Lower lobe of right lung (tissue), 2 donors: ENCODE results near the gene RNASE11. TPM values are rescaled to one million over a fixed set of nuclear protein-coding genes. Genes with fewer than 3 reads are reported as not detected.
"Not testable (repeated sequence)": the region's sequence is repeated elsewhere in the genome, so short reads cannot be mapped to it uniquely, and the experiment has no call there.

ENCODE experiments used
- ATAC-seq, 2 donors: fragments of 200-7000 bp; cut with Tn5 transposase; one replicate each; pipeline ENCODE4 v1.9.1; 2020 to 2022; ENCODE audit warnings: mild to moderate bottlenecking in 2 of 2, moderate library complexity in 2 of 2
- DNase-seq: peaks from one replicate; pipeline ENCODE4 v3.0.0-alpha.2; 2020
- H3K27ac ChIP-seq: fragments of 200-600 bp; one replicate; pipeline ENCODE4 v1.8.0; 2022
- H3K27me3 ChIP-seq: fragments of 200-600 bp; one replicate; pipeline ENCODE4 v1.8.0; 2022; ENCODE audit warnings: low read depth
- H3K36me3 ChIP-seq: fragments of 200-600 bp; one replicate; pipeline ENCODE4 v1.8.0; 2022; ENCODE audit warnings: mild to moderate bottlenecking
- H3K4me1 ChIP-seq: fragments of 200-600 bp; one replicate; pipeline ENCODE4 v1.8.0; 2022
- H3K4me3 ChIP-seq: fragments of 200-600 bp; one replicate; pipeline ENCODE4 v1.8.0; 2022; ENCODE audit warnings: mild to moderate bottlenecking
- H3K9me3 ChIP-seq: fragments of 200-600 bp; one replicate; pipeline ENCODE4 v1.8.0; 2022
- intact Hi-C: fragments of 100-400 bp; cut with DNase I; formaldehyde crosslinking; loops from one replicate; pipeline ENCODE4 v1.11.0; 2022
- total RNA-seq: library from RNA; stranded (reverse); fragmentation: NEBNext Ultra II Directional; extraction: Animal tissue kit (Norgen Biotek cat#: 25700); gene quantifications from one replicate; pipeline ENCODE4 v1.2.1, GENCODE V29; 2021
- TF ChIP-seq, protein P1 (sequence below): fragments of 200-600 bp; IDR thresholded peaks from one replicate; pipeline ENCODE4 v1.8.0; 2022; ENCODE audit warnings: antibody characterized with exemption, mild to moderate bottlenecking
- donor health status: DM: no; HTN: yes; CAD: no; lungs with severe emphysema.

RNASE11 gene
- total RNA-seq, 1 donor from 2014 or later, result not detected

DNA sequence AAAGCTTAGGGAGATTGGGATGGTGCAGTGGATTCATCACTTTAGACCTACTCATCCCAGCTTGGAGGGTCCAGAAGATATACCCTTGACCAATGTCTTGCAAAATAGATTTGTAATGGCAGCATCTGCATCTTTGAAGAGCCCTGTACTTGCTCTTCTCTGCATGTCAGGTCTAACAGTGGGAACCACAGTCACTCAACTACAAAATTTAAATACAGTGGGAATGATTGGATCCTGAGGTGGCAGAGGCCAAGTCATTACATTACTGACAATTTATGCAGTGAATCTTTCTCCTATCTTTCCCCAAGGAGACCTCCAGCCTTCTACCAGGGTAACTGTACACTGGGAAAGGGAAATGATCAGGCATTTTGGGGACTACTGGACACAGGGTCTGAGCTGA lies 18.7 kb downstream of the RNASE11 start:
- DNase-seq, result no peak
- Histone ChIP-seq H3K27ac (no peak overlapping the region), H3K27me3 (no peaks in the 10 kb centered on the region), H3K9me3 (peaks cover 18% of the 10 kb centered on the region), H3K4me3 (no peak overlapping the region), H3K4me1 (no peaks in the 10 kb centered on the region), H3K36me3 (no peaks in the 10 kb centered on the region)
- no peak for ATAC-seq
- intact Hi-C loops, result no loop called here
- TF ChIP-seq, protein P1, sequence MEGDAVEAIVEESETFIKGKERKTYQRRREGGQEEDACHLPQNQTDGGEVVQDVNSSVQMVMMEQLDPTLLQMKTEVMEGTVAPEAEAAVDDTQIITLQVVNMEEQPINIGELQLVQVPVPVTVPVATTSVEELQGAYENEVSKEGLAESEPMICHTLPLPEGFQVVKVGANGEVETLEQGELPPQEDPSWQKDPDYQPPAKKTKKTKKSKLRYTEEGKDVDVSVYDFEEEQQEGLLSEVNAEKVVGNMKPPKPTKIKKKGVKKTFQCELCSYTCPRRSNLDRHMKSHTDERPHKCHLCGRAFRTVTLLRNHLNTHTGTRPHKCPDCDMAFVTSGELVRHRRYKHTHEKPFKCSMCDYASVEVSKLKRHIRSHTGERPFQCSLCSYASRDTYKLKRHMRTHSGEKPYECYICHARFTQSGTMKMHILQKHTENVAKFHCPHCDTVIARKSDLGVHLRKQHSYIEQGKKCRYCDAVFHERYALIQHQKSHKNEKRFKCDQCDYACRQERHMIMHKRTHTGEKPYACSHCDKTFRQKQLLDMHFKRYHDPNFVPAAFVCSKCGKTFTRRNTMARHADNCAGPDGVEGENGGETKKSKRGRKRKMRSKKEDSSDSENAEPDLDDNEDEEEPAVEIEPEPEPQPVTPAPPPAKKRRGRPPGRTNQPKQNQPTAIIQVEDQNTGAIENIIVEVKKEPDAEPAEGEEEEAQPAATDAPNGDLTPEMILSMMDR, result no peak

DNA sequence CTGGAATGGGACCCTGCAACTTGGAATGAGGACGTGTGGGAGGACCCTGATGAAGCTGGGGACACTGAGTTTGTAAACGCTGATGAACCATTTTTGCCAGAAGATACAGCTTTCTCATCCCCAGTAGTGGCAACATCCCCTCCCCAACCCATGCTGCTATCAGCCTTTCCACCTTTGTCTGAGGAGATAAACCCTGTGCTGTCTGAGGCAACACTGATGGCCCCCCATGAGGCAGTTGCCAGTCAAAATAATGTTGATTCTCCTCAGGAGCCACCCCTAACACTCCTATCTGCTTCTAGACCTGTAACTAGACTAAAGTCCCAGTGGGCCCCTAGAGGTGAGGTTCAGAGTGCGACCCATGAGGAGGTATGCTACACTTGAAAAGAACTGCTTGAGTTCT lies 19.4 kb downstream of the RNASE11 start:
- H3K36me3 ChIP-seq, result no peaks in the 10 kb centered on the region
- no peak overlapping the region for H3K4me3 ChIP-seq
- H3K9me3 ChIP-seq, result peaks cover 18% of the 10 kb centered on the region
- no peak for ATAC-seq
- intact Hi-C loops, result no loop called here
- DNase-seq, result no peak
- no peaks in the 10 kb centered on the region for H3K4me1 ChIP-seq
- H3K27me3 ChIP-seq, result no peaks in the 10 kb centered on the region
- TF ChIP-seq, protein P1, result no peak
- no peak overlapping the region for H3K27ac ChIP-seq

DNA sequence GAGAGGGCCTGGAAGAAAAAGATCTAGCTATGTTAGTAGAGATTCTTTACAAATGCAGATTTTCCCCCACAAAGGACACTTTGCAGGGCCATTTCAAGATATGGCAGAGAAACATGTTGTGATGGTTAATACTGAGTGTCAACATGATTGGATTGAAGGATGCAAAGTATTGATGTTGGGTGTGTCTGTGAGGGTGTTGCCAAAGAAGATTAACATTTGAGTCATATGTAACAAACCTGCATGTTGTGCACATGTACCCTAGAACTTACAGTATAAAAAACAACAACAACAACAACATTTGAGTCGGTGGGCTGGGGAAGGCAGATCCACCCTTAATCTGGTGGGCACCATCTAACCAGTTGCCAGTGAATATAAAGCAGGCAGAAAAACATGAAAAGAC lies 20.6 kb downstream of the RNASE11 start:
- H3K4me3 ChIP-seq, H3K27me3 ChIP-seq, ATAC-seq, H3K4me1 ChIP-seq, DNase-seq, intact Hi-C loops, H3K36me3 ChIP-seq, H3K27ac ChIP-seq: not testable (repeated sequence)
- peaks cover 18% of the 10 kb centered on the region for H3K9me3 ChIP-seq

DNA sequence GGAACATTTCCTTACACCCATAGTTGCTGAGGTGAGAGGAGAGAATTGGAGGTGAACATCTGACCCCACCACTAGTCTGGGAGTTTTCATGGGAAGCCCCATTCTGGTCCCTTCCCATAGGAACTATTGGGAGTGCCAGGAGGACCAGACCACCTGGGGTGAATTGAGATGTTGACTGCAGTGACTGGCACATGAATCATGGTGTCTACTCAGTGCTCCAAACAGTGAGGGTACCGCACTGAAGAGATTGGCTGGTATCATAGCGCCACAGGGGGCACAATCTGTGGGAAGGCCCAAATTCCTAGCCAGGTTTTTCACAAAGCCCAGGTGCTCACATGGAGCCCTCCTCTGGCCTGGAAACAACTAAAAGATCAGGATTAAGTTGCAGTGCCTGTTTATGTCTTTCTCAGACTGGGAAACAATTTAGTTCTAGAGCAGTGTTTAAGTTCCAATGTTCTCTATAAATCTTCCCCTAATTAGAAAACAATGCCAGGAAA lies 23.3 kb downstream of the RNASE11 start:
- H3K4me1 ChIP-seq, result no peaks in the 10 kb centered on the region
- peaks cover 15% of the 10 kb centered on the region for H3K9me3 ChIP-seq
- H3K27ac ChIP-seq, result no peak overlapping the region
- intact Hi-C loops, result no loop called here
- TF ChIP-seq, protein P1, result no peak
- H3K4me3 ChIP-seq, result no peak overlapping the region
- DNase-seq (no peak), ATAC-seq (no peak)
- H3K27me3 ChIP-seq, result no peaks in the 10 kb centered on the region
- no peaks in the 10 kb centered on the region for H3K36me3 ChIP-seq

DNA sequence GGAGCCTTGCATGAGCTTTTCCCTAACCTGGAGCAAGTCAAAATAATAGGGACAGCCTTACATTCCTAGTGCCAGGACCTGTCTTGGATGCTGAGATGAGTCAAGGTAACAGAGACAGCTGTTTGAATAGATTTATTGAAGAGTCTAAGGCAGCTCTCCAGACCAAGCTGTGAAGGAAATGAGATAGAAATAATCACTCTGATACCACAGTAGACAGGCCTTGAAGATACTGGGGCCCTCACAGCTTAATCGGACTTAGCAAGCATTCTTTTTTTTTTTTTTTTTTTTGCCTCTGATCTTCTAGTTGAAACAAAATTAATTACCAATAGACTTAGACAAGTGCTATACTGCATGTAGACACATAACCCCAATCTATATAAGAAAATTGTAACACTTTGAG lies 23.8 kb downstream of the RNASE11 start:
- Histone ChIP-seq H3K4me3 (no peak overlapping the region), H3K27ac (no peak overlapping the region), H3K4me1 (no peaks in the 10 kb centered on the region), H3K27me3 (no peaks in the 10 kb centered on the region), H3K36me3 (no peaks in the 10 kb centered on the region), H3K9me3 (peaks cover 9% of the 10 kb centered on the region)
- intact Hi-C loops, result no loop called here
- ATAC-seq (no peak), DNase-seq (no peak)
- TF ChIP-seq, protein P1, result no peak

DNA sequence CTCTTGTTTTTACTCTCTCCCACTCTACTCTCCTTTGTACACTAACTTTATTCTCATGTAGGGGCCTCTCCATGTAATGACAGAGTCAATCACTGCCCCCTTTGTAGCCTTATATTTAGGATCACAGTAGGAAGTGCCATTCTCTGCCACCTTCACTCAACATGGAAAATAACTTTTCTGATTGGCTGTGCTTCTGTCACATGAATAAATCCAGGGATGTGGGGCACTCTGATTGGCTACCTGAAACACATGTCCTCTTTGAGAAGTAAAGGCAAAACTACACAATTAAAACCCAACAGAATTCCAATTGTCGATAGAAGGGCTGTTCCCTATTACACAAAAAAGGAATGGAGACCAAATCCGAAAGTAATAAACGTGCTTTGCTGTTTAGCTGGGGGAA lies 26.8 kb downstream of the RNASE11 start, which contains the start of gene RNASE9:
Gene RNASE9, minus strand, starts transcription at position 87 of the 400 bp plus-strand sequence.
- Histone ChIP-seq H3K9me3 (no peaks in the 10 kb centered on the region), H3K4me3 (no peak within 1 kb of the TSS), H3K27me3 (no peaks in the 10 kb centered on the region), H3K4me1 (no peaks in the 10 kb centered on the region), H3K27ac (no peak within 1 kb of the TSS), H3K36me3 (no peaks in the 10 kb centered on the region)
- TF ChIP-seq, protein P1, result no peak
- intact Hi-C loops, result no loop called here
- DNase-seq, result no peak
- ATAC-seq, result no peak
